Mucosa of rectum (tissue), 2 donors: ENCODE measurements around the gene SYNM.

ENCODE experiments used
- H3K27ac ChIP-seq, 2 donors: one replicate each; pipeline ENCODE4 v1.7.0; 2013; ENCODE audit warnings: inconsistent platforms in 2 of 2, low read depth in 2 of 2, low read length in 2 of 2
- H3K27me3 ChIP-seq, 2 donors: one replicate each; pipeline ENCODE4 v1.7.0; 2013; ENCODE audit warnings: low read length in 2 of 2; ENCODE audit not compliant: control insufficient read depth in 2 of 2, insufficient read depth in 2 of 2
- H3K36me3 ChIP-seq, 2 donors: one replicate each; pipeline ENCODE4 v1.7.0; 2013; ENCODE audit warnings: low read length in 2 of 2; ENCODE audit not compliant: control insufficient read depth in 2 of 2, insufficient read depth in 2 of 2
- H3K4me1 ChIP-seq, 2 donors: one replicate each; pipeline ENCODE4 v1.7.0; 2013; ENCODE audit warnings: low read length in 2 of 2, mild to moderate bottlenecking in 1 of 2; ENCODE audit not compliant: control insufficient read depth in 2 of 2, insufficient read depth in 2 of 2
- H3K4me3 ChIP-seq, 2 donors: one replicate each; pipeline ENCODE4 v1.7.0; 2013; ENCODE audit warnings: low read length in 2 of 2
- H3K9ac ChIP-seq, 2 donors: one replicate each; pipeline ENCODE4 v1.7.0; 2013; ENCODE audit warnings: low read length in 2 of 2, low read depth in 1 of 2, mild to moderate bottlenecking in 1 of 2
- H3K9me3 ChIP-seq, 2 donors: one replicate each; pipeline ENCODE4 v1.7.0; 2013; ENCODE audit warnings: low read length in 2 of 2; ENCODE audit not compliant: control insufficient read depth in 2 of 2
- donor health status: healthy.
- donor health status: Normal muscosa, but diverticular disease.

Gene SYNM

GRCh38 chr15:99141943-99142342, 37.1 kb downstream of the SYNM start:
- H3K27ac ChIP-seq, result no peak overlapping the region
- peaks cover 0 to 11% of the 10 kb centered on the region in 2 donors for H3K4me1 ChIP-seq
- H3K9ac ChIP-seq, result no peak overlapping the region
- H3K27me3 ChIP-seq, result no peaks in the 10 kb centered on the region
- H3K9me3 ChIP-seq, result no peaks in the 10 kb centered on the region
- peaks cover 0 to 3% of the 10 kb centered on the region in 2 donors for H3K36me3 ChIP-seq
- H3K4me3 ChIP-seq, result no peak overlapping the region

- H3K4me1 ChIP-seq, result peaks cover 0 to 11% of the 10 kb centered on the region in 2 donors
- H3K27me3 ChIP-seq, result no peaks in the 10 kb centered on the region
- no peak overlapping the region for H3K27ac ChIP-seq
- H3K36me3 ChIP-seq, result peaks cover 0 to 3% of the 10 kb centered on the region in 2 donors
- no peak overlapping the region for H3K4me3 ChIP-seq
- H3K9ac ChIP-seq, result no peak overlapping the region
- H3K9me3 ChIP-seq, result no peaks in the 10 kb centered on the region
Measured at GRCh38 chr15:99142562-99142961, 37.7 kb downstream of the SYNM start.

GRCh38 chr15:99143242-99143641, 38.4 kb downstream of the SYNM start:
- peaks cover 0 to 11% of the 10 kb centered on the region in 2 donors for H3K4me1 ChIP-seq
- no peak overlapping the region for H3K4me3 ChIP-seq
- no peaks in the 10 kb centered on the region for H3K27me3 ChIP-seq
- no peaks in the 10 kb centered on the region for H3K9me3 ChIP-seq
- H3K36me3 ChIP-seq, result peaks cover 0 to 3% of the 10 kb centered on the region in 2 donors
- no peak overlapping the region for H3K27ac ChIP-seq
- H3K9ac ChIP-seq, result no peak overlapping the region

- Histone ChIP-seq H3K27ac (no peak overlapping the region), H3K4me1 (peaks cover 0 to 11% of the 10 kb centered on the region in 2 donors), H3K4me3 (no peak overlapping the region), H3K36me3 (no peaks in the 10 kb centered on the region), H3K9ac (no peak overlapping the region), H3K27me3 (no peaks in the 10 kb centered on the region), H3K9me3 (no peaks in the 10 kb centered on the region)
Measured at GRCh38 chr15:99143655-99144610, 39.1 kb downstream of the SYNM start.

GRCh38 chr15:99145005-99145404, 40.1 kb downstream of the SYNM start:
- Histone ChIP-seq H3K4me3 (no peak overlapping the region), H3K27ac (no peak overlapping the region), H3K9ac (no peak overlapping the region), H3K36me3 (peaks cover 0 to 6% of the 10 kb centered on the region in 2 donors), H3K4me1 (peaks cover 0 to 11% of the 10 kb centered on the region in 2 donors), H3K9me3 (no peaks in the 10 kb centered on the region), H3K27me3 (no peaks in the 10 kb centered on the region)

GRCh38 chr15:99145778-99146177, 40.9 kb downstream of the SYNM start:
- Histone ChIP-seq H3K27me3 (no peaks in the 10 kb centered on the region), H3K9me3 (no peaks in the 10 kb centered on the region), H3K4me1 (peaks cover 0 to 11% of the 10 kb centered on the region in 2 donors), H3K9ac (no peak overlapping the region), H3K36me3 (peaks cover 0 to 12% of the 10 kb centered on the region in 2 donors), H3K27ac (no peak overlapping the region), H3K4me3 (no peak overlapping the region)

GRCh38 chr15:99146661-99147060, 41.8 kb downstream of the SYNM start:
- Histone ChIP-seq H3K4me1 (peaks cover 0 to 11% of the 10 kb centered on the region in 2 donors), H3K36me3 (peaks cover 3 to 15% of the 10 kb centered on the region in 2 donors), H3K9ac (no peak overlapping the region), H3K27me3 (no peaks in the 10 kb centered on the region), H3K9me3 (no peaks in the 10 kb centered on the region), H3K4me3 (no peak overlapping the region), H3K27ac (no peak overlapping the region)

- Histone ChIP-seq H3K27ac (no peak overlapping the region), H3K4me1 (peaks cover 0 to 3% of the 10 kb centered on the region in 2 donors), H3K27me3 (no peaks in the 10 kb centered on the region), H3K36me3 (peaks cover 3 to 15% of the 10 kb centered on the region in 2 donors), H3K9me3 (no peaks in the 10 kb centered on the region), H3K4me3 (no peak overlapping the region), H3K9ac (no peak overlapping the region)
Measured at GRCh38 chr15:99148851-99149276, 44.0 kb downstream of the SYNM start.

- Histone ChIP-seq H3K9ac (no peak overlapping the region), H3K36me3 (peaks cover 3 to 15% of the 10 kb centered on the region in 2 donors), H3K27me3 (no peaks in the 10 kb centered on the region), H3K9me3 (no peaks in the 10 kb centered on the region), H3K4me3 (no peak overlapping the region), H3K27ac (no peak overlapping the region), H3K4me1 (no peaks in the 10 kb centered on the region)
Measured at GRCh38 chr15:99149366-99149765, 44.5 kb downstream of the SYNM start.

- Histone ChIP-seq H3K9me3 (no peaks in the 10 kb centered on the region), H3K27ac (no peak overlapping the region), H3K4me3 (no peak overlapping the region), H3K27me3 (no peaks in the 10 kb centered on the region), H3K36me3 (peaks cover 3 to 15% of the 10 kb centered on the region in 2 donors), H3K9ac (no peak overlapping the region), H3K4me1 (no peaks in the 10 kb centered on the region)
Measured at GRCh38 chr15:99151156-99151555, 46.3 kb downstream of the SYNM start.
